NCI-H2081 (cell line): Measurements from ENCODE around the gene PITX1.
"Not testable (repeated sequence)": the region's sequence is repeated elsewhere in the genome, so short reads cannot be mapped to it uniquely, and the experiment has no call there.

Source experiments
- DNase-seq, 2 experiments: peaks; one replicate each; lab custom pipeline; 2025; lab: John Stamatoyannopoulos, UW

Gene PITX1

DNA sequence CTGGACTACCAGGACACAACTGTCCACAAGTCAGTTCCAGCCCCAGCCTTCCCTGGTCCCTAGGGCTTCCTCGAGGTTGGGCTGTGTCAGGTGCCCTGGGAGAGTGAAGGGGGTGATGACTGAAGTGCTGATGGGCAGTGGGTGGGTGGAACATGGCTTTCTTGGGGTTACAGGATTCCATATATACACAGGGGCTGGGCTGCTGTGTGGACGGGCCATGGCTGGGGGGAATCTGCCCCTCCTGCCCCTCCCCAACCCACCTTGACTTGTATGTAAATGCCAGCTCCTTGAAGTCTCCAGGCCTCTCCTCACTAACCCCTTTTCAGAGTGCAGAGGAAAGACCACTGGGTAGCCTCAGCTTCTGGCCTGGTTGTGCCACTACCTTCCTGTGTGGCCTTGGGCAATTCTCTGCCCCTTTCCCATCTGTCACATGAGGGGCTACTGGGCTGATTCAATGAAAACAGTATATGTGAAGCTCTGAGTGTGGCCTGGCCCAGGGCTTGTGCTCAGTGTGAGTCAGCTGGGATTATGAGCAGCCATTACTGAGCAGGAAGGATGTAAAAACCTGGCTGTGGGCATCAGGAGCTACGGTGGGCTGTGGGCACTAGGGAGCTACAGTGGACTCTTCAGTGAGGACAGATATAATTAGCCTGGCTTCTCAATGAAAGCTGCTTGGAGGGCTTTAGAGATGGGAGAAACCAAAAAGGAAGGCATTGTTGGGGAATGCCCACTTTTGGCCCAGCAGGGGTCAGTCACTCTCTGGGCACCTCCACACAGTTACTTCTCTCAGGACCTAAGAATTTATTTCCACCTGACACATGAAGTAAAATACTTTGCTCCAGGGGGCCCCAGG is 23.3 kb downstream of the PITX1 start:
- DNase-seq, result no peak

DNA sequence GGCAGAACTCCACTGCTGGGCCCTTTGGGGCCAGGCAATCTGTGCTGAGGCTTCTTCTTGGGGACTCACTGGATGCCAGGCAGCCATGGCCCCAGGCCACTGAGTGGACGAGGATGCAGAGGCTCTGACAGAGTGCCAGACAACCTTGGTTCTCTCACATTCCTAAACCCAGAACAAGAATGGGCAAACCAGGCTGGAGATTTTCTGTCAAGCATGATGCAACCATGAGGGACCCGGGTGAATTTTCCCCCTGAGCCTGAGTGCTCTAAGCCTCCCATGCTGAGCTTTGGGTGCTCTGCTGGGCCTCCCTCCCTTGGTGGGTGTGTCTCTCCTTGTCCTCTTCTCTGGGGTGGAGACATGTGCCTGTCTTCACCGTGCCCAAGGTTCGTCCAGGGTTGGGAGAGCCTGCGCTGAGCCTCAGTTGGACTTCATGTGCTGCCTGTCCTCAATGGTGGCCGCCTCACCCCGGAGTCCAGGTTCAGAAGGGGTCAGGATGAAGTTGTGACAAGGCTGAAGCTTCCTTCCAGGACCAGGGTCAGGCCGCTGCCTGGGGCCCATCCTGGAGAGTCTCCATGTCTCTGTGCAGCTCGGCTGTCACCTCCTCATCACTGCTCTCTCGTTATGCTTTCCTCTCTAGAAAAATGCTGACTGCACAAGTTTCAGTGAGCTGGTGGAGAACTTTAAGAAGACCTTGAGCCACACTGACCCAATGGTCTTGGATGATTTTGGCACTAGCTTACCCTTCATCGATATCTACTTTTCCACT is 24.1 kb downstream of the PITX1 start:
- DNase-seq, result no peak

DNA sequence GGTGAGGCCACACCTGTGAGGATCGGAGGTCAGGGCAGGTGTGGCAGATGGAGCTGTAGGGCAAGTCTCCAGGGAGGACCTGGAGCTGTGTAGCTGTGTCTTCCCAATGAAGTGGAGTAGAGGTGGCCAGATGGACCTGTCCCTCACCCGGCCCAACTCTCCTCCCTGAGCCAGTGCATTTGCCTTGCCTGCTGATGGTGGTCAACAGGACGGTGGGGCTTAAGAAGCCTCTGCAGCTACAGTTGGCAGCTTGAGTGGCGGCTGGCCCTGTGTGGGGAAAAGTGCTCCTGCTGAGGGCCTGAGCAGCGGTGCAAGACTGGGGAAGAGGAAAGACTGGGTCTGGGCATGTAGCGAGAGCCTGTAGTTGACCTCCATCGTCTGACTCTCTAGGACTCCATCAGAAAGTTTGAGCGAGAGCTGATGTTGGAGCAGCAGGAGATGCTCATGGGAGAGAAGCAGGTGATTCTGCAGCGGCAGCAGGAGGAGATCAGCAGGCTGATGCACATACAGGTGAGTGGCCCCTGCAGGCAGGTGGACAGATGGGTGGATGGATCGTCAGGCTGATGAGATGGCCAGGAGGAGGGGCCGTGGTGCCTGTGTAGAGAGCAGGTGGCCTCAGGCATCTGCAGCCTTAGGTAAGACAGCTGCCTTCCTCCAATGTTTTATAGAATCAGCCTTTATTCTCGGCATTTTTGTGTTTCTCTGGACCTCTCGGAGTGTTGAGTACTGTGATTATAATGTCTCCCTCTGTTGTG is 24.9 kb downstream of the PITX1 start:
- peak; percentile 15 to 54 for DNase-seq

DNA sequence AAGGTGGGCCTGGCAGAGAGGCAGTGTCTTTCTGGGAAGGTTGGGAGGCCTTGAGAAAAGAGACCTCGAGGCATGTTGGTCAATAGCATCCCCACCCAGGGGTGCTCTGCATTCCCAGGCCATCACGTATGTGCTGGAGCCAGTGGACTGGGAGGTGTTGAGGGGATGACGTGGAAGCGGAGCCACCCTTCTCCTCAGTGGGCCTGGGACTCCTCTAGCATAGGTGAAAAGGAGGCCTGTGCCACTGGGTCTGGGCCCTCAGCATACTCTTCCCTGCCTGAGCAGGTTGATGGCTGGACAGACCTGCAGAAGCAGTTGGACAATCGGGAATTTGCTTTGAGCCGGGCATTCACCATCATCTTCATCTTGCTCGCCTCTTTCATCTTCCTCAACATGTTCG is 25.5 kb downstream of the PITX1 start:
- DNase-seq, result no peak

DNA sequence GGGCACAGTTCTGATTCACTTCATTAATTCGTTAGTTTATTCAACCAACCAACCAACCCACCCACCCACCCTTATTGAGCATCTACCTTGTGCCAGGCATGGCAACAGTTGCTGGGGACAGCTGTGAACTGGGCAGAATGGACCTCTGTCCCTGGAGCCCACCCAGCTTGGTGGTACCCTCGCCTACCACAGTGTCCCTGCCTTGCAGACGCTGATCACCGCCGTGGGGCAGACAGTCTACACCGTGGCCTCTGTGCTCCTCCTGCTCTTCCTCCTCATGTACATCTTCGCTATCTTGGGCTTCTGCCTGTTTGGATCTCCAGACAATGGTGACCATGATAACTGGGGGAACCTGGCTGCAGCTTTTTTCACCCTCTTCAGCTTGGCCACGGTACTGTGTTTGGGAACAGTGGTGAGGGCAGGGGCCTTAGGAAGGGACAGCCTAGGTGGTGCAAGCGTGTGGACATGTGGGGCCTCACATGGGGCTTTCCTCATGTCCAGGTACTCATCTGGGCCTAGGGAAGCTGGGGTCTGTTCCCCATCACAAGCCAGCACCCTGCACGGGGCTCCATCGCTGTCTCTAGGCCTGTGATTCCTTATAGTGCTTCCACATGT is 26.2 kb downstream of the PITX1 start:
- no peak for DNase-seq

DNA sequence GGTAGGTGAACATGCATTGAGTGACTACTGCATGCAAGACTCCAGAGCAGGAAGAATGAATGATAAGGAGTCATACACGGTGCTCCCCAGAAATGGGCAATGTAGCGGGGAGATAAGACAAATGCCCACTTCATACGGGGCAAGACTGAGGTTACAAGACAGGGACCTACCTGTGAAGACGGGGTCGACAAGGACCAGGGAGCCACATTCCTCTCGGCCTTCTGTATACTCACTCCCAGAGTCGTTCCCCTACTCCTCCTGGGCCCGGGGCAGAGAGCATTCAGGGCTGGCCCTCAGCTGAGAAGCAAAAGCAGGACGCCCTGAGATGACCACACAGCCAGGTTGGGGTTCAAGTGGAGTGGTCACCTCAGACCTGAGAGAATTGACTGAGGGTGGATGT is 26.7 kb downstream of the PITX1 start:
- DNase-seq, result no peak

DNA sequence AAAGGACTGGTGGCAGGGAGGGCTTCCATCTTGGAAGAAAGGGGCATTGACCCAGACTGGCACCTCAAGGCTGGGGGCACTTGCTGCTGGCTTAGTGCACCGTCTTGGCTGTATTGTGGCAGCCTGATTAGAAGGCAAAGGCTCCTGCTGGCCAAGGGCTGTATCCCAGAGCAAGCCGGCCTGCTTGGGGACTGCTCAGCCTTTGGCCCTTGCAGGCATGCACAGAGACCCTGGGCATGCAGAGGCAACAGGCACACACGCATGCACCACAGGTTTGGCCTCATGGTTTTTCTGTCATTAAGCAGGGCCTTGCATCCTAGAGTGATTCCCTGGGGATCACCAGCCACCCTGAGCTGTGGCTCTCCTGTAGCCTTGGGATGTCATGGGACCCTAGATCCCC is 29.0 kb downstream of the PITX1 start:
- no peak for DNase-seq

DNA sequence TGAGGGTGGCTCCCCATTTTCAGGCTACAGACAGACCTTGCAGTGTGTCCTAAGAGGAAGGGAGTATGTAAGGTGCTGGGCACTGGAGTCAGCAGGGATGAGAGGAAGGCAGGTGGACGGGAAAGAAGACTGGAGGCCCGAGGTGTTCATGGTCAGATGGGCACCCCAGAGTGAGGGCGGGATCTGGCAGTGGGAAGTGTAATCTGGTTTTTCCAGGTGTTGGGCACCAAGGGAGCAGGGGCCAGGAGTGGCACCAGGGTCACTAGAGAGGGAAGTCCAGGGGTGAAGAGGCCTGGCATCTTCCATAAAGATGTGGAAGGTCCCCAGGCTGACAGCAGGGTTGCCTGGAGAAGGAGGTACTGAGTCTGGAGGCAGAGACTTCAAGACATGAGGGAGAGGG is 29.7 kb downstream of the PITX1 start:
- DNase-seq, result no peak

DNA sequence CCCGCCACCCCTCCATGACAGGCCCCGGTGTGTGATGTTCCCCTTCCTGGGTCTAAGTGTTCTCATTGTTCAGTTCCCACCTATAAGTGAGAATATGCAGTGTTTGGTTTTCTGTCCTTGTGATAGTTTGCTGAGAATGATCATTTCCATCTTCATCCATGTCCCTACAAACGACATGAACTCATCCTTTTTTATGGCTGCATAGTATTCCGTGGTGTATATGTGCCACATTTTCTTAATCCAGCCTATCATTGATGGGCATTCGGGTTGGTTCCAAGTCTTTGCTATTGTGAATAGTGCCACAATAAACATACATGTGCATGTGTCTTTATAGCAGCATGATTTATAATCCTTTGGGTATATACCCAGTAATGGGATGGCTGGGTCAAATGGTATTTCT is 36.0 kb downstream of the PITX1 start:
- DNase-seq, result not testable (repeated sequence)

DNA sequence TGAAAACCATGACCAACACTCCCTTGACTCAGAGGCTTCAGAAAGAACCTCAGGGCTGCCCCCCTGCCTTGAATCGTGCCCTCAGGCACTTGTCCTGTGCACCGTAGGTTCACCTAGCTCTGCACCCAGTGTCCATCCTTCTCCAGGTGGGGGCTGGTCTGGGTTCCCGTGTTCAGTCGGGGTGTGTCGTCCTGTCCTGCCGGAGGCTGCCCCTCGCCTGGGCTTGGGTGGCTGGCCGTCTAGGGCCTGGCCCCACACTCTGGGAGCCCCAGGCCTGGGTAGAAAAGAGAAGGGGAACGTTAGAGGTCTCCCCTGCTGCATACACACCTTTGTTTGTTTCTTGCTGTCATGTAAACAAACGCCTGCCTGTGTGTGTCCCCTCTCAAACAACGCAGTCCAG is 37.0 kb downstream of the PITX1 start:
- no peak for DNase-seq

DNA sequence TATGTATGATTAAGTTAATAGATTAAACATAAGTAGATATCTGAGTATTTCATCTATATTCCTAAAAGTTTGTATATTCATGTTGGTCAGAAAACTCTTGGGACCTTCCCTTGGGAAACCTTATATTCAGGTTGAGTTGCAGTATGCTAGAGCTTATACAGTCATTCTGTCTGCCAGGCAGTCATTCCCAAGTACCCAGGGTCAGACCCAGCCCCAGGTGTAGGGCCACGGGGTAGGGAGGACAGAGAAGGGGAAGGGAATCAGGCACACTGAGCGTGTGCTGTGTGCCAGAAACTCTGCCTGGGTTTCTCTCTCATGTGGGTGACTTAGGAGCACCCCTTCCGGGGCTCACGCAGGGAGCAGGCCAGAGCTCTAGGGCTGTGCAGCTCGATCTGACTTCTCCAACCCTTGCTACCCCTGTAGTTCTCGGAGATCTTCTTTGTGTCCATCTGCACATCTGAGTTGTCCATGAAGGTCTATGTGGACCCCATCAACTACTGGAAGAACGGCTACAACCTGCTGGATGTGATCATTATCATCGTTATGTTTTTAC is 38.1 kb downstream of the PITX1 start:
- no peak for DNase-seq

DNA sequence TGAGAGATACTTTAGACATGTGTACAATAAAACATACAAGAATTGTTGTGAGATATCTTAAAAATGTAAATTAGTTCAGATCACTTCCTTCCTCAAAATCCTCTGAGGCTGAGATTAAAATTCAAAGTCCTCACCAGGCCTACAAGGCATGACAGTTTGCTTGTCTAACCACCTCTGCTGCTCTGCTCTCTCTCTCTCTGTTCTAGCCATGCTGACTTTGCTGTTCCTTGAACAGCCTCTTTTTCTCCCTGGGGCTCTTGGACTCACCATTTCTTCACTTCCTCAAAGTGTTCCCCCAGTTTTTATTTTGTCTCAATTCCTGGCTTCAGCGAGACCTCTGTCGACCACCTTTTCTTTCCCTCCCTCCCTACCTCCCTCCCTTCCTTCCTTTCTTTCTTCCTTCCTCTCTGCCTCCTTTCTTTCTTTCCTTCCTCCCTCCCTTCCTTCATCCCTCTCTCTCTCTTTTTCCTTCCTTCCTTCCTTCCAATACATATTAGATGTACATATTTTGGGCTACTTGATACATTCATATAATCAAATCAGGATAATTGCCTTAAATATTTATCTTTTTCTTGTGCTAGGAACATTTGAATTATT is 39.4 kb downstream of the PITX1 start:
- DNase-seq, result no peak

DNA sequence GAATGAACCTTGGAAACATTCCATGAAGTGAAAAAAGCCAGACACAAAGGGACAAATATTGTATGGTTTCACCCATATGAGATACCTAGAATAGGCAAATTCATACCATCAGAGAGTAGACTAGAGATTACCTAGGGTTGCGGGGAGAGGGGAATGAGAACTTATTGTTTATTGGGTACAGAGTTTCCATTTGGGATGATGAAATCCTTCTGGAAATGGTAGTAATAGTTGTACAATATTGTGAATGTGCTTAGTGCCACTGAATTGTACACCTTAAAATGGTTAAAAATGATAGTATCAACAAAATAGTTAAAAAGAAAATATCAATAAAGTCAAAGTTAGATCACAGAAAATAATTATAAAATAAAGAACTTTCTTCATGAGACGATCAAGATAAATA is 40.9 kb downstream of the PITX1 start:
- DNase-seq, result no peak

DNA sequence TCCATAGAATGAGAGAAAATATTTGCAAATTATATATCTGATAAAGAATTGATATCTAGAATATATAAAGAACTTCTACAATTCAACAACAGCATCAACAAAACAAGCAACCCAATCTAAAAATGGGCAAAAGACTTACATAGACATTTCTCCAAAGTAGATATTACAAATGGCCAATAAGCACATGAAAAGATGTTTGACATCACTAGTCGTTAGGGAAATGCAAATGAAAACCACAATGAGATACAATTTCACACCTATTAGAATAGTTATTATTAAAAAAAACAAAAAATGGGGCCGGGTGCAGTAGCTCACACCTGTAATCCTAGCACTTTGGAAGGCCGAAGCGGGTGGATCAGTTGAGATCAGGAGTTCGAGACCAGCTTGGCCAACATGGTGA is 41.9 kb downstream of the PITX1 start:
- no peak for DNase-seq

DNA sequence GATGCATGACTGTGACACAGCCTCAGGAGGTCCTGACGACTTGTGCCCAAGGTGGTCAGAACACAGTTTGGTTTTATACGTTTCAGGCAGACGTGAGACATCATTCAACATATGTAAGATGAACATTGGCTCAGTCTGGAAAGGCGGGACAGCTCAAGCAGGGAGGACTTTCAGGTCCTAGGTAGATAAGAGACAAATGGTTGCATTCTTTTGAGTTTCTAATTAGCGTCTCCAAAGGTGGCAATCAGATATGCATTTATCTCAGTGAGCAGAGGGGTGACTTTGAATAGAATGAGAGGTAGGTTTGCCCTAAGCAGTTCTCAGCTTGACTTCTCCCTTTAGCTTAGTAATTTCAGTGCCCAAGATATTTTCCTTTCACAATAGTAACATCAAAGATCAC is 43.8 kb downstream of the PITX1 start:
- DNase-seq, result not testable (repeated sequence)

DNA sequence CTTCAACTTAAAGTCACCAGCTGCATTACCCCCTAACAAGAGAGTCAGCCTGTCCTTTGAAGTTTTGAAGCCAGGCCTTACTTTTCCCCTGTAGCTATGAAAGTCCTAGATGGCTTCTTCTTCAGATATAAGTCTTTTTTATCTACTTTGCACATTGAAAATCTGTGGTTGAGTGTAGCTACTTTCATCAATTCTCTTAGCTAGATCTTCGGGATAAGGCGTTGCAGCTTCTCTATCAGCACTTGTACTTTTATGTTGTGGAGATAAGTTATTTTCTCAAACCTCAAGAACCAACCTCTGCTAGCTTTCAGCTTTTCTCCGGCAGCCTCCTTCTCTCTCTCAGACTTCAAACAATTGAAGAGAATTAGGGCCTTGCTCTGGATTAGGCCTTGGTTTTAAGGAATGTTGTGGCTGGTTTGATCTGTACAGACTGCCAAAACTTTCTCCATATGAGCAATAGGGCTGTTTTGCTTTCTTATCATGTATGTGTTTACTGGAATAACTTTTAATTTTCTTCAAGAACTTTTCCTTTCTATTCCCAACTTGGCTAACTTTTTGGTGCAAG is 44.7 kb downstream of the PITX1 start:
- DNase-seq, result no peak

DNA sequence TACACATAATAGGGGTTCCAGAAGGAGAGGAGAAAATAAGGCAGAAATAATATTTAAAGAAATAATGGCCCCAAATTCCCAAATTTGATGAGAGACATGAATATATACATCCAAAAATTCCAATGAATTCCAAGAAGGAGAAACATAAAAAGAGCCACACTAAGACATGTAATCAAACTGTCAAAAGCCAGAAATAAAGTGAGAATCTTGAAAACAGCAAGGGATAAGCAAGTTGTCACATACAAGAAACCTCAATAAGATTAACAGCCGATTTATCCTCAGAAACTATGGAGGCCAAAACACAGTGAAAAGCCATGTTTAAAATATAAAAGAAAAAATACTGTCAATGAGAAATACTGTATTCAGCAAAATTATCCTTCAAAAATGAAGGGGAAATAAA is 51.8 kb downstream of the PITX1 start:
- no peak for DNase-seq

DNA sequence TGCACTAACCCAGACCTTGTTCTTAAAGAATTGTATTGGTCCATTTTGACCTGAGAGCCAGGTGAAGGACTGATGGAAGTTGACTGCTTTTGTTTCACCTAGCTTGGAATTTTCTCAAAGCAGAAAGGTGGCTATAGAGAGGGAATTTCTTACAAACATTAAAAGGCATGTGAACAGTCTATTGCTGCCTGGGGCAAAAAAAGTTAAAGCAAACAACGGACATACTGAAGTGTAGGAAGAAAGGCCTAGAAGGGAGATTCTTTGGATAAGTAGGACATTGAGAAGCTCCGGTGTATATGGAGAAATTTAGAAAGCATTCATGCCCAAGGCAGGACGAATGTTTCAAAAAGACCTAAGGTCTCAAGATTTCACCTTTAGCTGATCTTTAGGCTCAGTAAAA is 54.6 kb downstream of the PITX1 start:
- no peak for DNase-seq
